Measurements from ENCODE around the gene TCHHL1. TPM values are rescaled to one million over a fixed set of nuclear protein-coding genes. Genes with fewer than 3 reads are reported as not detected.
A peak's percentile ranks its signal among the peaks of the same experiment; 100 is the strongest.

The TCHHL1 gene
- total and polyA plus RNA-seq, 2 of the 4 experiments (the other 2 are of a cell fraction), result not detected

DNA sequence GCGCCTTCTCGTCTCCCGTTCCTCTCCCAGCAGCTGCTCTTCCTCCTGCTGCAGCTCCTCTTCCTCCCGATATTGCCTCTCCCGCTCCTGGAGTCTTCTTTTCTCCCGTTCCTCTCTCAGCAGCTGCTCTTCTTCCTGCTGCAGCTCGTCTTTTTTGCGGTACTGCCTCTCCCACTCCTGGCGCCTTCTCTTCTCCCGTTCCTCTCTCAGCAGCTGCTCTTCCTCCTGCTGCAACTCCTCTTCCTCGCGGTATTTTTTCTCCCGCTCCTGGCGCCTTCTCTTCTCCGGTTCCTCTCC, 21.1 kb upstream of the TCHHL1 start:
- ChIA-PET POLR2A (ENCODE audit: unreplicated experiment) (no interaction called here), CTCF (interaction anchor here (1.2 kb wide), 1 partner anchor 22 kb away, joined by 3 read pairs; no protein-coding TSS in a partner anchor)
- peak overlapping the region; percentile 76 for H2AFZ ChIP-seq (replicated peaks; ENCODE audit: low read length, poor library complexity)

More for the DNA sequence above, 21.1 kb upstream of the TCHHL1 start:
- DNase-seq (no peak), ATAC-seq (ENCODE audit: low read depth) (no peak)
- in situ Hi-C loops (cut with MboI; ENCODE audit: low sequenced_read_pairs), result no loop called here
- Histone ChIP-seq H3K27me3 (ENCODE audit: control insufficient read depth, insufficient read depth, low read length) (peaks cover 61% of the 10 kb centered on the region), H4K5ac (ENCODE audit: low read depth, low read length) (no peak overlapping the region), H3K4me3 (ENCODE audit: insufficient read depth, low read depth, low read length) (peak overlapping the region; percentile 29), H2BK20ac (ENCODE audit: low read depth, low read length) (no peak overlapping the region), H3K27ac (ENCODE audit: insufficient read depth, low read length) (no peak overlapping the region), H3K56ac (ENCODE audit: extremely low read depth, insufficient read depth, low read length) (no peak overlapping the region), H3K9ac (ENCODE audit: low read depth, low read length) (no peak overlapping the region), H3K18ac (ENCODE audit: low read depth, low read length) (no peak overlapping the region), H4K8ac (ENCODE audit: low read depth in 2 of 2, low read length in 2 of 2) (no peak overlapping the region), H3K23ac (ENCODE audit: low read depth, low read length) (no peak overlapping the region), H3K79me1 (ENCODE audit: low read depth in 1 of 2, low read length in 2 of 2) (no peaks in the 10 kb centered on the region), H3K36me3 (ENCODE audit: control insufficient read depth, insufficient read depth, low read length) (no peaks in the 10 kb centered on the region), H2BK5ac (ENCODE audit: low read depth, low read length, poor library complexity, severe bottlenecking) (no peak overlapping the region), H4K91ac (ENCODE audit: insufficient read depth, low read depth, low read length) (no peak overlapping the region), H3K4me2 (ENCODE audit: low read depth, low read length) (peak overlapping the region; percentile 62), H3K4ac (ENCODE audit: low read depth, low read length) (no peak overlapping the region), H3K9me1 (ENCODE audit: insufficient read depth, low read length) (no peaks in the 10 kb centered on the region), H3K14ac (replicated peaks; ENCODE audit: low read depth, low read length) (no peak overlapping the region), H3K4me1 (ENCODE audit: control insufficient read depth, insufficient read depth, low read length) (peaks cover 3% of the 10 kb centered on the region; the same call in 1 of the 2 replicates), H2BK15ac (ENCODE audit: low read depth, low read length) (no peak overlapping the region), H2AK9ac (replicated peaks; ENCODE audit: low read depth, low read length, poor library complexity) (no peak overlapping the region), H2BK120ac (ENCODE audit: low read depth, low read length) (no peak overlapping the region), H2AK5ac (ENCODE audit: low read depth, low read length) (no peak overlapping the region), H4K20me1 (ENCODE audit: insufficient read depth, low read length) (no peaks in the 10 kb centered on the region; the same call in 1 of the 2 replicates), H3K9me3 (ENCODE audit: control insufficient read depth, insufficient read depth, low read length) (peaks cover 21% of the 10 kb centered on the region)
- TF ChIP-seq CEBPB (IDR thresholded peaks at IDR 0.05; ENCODE audit: low read depth, low read length) (no peak), SMC3 (IDR thresholded peaks at IDR 0.05; ENCODE audit: low read depth, low read length) (no peak), RCOR1 (IDR thresholded peaks at IDR 0.05; ENCODE audit: insufficient replicate concordance, low read length) (no peak), MAFK (IDR thresholded peaks at IDR 0.05; ENCODE audit: low read depth, low read length) (no peak), FOS (IDR thresholded peaks at IDR 0.05; ENCODE audit: low read depth, low read length) (no peak), CHD1 (IDR thresholded peaks at IDR 0.05; ENCODE audit: low read depth, low read length) (no peak), RFX5 (IDR thresholded peaks at IDR 0.05; ENCODE audit: low read depth, low read length) (no peak), RAD21 (IDR thresholded peaks at IDR 0.05; ENCODE audit: low read length) (no peak), MAZ (IDR thresholded peaks at IDR 0.05; ENCODE audit: borderline replicate concordance, low read depth, low read length) (no peak)
- TF ChIP-seq, protein P1, sequence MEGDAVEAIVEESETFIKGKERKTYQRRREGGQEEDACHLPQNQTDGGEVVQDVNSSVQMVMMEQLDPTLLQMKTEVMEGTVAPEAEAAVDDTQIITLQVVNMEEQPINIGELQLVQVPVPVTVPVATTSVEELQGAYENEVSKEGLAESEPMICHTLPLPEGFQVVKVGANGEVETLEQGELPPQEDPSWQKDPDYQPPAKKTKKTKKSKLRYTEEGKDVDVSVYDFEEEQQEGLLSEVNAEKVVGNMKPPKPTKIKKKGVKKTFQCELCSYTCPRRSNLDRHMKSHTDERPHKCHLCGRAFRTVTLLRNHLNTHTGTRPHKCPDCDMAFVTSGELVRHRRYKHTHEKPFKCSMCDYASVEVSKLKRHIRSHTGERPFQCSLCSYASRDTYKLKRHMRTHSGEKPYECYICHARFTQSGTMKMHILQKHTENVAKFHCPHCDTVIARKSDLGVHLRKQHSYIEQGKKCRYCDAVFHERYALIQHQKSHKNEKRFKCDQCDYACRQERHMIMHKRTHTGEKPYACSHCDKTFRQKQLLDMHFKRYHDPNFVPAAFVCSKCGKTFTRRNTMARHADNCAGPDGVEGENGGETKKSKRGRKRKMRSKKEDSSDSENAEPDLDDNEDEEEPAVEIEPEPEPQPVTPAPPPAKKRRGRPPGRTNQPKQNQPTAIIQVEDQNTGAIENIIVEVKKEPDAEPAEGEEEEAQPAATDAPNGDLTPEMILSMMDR (conservative IDR thresholded peaks at IDR 0.05; ENCODE audit: low read depth, low read length), result no peak
- TF ChIP-seq, protein P2, sequence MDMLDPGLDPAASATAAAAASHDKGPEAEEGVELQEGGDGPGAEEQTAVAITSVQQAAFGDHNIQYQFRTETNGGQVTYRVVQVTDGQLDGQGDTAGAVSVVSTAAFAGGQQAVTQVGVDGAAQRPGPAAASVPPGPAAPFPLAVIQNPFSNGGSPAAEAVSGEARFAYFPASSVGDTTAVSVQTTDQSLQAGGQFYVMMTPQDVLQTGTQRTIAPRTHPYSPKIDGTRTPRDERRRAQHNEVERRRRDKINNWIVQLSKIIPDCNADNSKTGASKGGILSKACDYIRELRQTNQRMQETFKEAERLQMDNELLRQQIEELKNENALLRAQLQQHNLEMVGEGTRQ (IDR thresholded peaks at IDR 0.05; ENCODE audit: low read depth, low read length), result no peak
- TF ChIP-seq, protein P3, sequence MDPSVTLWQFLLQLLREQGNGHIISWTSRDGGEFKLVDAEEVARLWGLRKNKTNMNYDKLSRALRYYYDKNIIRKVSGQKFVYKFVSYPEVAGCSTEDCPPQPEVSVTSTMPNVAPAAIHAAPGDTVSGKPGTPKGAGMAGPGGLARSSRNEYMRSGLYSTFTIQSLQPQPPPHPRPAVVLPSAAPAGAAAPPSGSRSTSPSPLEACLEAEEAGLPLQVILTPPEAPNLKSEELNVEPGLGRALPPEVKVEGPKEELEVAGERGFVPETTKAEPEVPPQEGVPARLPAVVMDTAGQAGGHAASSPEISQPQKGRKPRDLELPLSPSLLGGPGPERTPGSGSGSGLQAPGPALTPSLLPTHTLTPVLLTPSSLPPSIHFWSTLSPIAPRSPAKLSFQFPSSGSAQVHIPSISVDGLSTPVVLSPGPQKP (IDR thresholded peaks at IDR 0.05; ENCODE audit: borderline replicate concordance, low read depth, low read length), result no peak
- intact Hi-C loops (cut with micrococcal nuclease), result loop anchor here (5.0 kb wide), 1 partner anchor 58 kb away; no protein-coding TSS in a partner anchor
- no TSS peak for BruUV-seq (replicated peaks)
- WGBS, 2 experiments (ENCODE audit: extremely low coverage in 2 of 2, insufficient read length in 1 of 2), result 6% methylated on average over 15 of the region's 15 CpGs; no CpG with 5 or more reads in 1 of the 2 experiments
- dilution Hi-C loops (cut with HindIII; ENCODE audit: low sequenced_read_pairs, unreplicated experiment), result no loop called here
